ENCODE data around the gene KIF1A.
"Not testable (repeated sequence)": the region's sequence is repeated elsewhere in the genome, so short reads cannot be mapped to it uniquely, and the experiment has no call there.

KIF1A gene

DNA sequence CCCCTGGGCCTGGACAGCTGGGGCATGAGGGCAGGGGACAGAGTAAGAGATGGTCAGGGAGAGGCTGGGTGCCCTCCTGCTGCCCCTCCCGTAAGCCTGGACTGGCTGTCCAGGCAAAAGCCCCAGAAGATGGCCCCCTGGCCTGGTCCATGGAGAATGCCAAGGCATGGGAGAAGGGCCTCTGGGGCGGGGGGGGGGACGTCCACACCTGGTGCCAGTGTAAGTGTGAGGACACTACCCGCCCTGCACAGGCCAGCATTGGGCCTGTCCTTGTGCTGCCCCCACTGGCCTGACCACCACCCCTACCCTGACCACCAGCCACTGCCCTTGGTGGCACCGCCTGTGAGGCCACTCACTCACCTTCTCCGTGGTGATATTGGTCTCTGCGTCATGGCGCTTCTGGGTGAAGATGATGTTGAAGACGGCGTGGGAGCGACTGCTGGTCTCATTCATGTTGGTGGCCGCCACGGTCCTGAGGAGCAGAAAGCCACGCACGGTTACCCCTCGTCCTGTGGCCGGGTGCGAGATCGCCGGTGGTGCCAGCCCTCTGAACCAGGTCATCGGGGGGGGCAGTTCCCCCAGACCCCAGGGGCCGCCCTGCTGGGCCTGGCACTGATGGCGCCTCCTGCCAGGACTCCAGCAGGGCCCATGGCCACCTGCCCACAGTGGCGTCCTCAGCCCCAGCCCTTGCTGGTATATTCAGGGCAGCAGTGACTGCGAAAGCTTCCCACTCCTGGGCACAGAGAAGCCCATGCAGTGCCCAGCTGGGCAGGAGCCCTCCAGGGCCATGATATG lies 35.2 kb downstream of the KIF1A start:
- no peak for DNase-seq

DNA sequence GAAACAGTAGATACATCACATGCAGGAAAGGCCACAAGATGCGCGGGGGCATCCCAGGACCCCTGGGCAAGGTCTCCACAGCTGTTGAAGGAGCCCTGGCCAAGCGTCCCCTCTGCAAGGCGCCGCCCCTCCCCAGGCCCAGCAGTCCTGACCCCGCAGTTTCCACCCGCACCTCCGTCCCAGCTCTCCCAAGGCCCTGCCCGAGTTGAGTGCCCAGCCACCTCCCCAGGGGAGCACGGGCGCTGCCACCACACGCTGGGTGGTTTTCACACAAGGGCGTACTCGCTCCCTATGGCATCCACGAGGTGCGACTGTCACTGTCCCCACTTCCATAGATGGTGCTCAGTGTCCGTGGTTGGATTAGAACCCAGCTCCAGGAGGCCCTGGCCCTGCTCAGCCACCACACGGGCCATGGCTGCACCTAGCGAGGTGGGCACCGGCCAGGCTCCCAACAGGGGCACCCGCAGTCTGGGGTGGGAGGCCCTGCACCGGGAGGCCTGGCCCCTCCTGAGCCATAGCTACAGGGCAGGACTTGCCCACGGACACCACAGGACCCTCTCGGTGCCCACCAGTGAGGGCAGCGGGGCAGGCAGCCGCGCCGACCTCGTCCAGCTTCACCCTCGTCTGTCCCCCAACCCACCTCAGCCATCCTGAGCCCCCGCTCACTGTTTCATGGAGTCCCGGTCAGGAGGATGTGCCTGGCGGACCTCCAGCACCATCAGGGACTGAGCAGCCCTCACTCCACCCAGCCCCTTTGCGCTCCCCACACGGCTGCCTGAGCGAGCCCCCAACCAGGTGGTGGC lies 36.0 kb downstream of the KIF1A start:
- DNase-seq: no peak

DNA sequence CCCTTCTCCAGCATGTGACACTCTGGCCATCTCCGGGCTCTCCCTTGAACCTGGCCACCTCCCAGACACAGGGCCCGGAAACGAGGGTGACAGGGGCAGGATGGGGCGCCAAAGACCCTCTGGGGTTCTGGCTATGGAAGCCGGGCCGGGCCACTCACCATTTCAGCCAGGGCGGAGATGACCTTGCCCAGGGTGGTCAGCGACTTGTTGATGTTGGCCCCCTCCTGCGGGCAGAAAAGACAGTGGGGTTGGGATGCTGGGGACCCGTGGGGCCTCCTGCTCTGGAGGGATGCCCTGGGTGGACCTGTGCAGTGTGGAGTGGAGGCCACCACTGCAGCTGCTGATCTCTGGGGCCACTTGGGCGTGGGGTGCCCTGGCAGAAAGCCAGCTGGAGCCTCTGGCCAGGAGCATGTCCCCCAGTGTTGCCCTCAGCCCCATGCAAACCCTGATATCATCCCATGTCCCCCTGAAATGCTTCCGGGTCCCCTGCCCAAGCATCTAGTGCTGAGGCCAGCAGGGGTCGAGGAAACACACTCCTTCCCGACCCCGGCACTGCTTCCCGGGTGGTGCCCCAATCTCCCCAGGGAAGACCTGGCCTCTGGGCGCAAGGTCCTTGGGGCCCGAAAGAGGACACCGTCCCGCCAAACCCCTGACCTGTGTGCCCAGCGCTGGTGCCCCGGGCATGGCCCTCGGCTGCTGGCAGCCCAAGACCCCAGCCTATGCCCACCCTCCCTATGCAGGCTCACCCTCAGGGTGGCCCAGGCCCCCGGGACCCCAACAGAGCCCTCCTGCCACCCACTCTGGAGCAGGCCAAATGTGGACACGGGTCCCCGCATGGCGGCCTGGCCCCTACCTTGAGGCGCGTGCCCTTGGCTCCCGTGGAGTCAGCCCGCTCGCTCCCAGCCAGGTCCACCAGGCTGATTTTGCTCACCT lies 36.9 kb downstream of the KIF1A start:
- no peak for DNase-seq

DNA sequence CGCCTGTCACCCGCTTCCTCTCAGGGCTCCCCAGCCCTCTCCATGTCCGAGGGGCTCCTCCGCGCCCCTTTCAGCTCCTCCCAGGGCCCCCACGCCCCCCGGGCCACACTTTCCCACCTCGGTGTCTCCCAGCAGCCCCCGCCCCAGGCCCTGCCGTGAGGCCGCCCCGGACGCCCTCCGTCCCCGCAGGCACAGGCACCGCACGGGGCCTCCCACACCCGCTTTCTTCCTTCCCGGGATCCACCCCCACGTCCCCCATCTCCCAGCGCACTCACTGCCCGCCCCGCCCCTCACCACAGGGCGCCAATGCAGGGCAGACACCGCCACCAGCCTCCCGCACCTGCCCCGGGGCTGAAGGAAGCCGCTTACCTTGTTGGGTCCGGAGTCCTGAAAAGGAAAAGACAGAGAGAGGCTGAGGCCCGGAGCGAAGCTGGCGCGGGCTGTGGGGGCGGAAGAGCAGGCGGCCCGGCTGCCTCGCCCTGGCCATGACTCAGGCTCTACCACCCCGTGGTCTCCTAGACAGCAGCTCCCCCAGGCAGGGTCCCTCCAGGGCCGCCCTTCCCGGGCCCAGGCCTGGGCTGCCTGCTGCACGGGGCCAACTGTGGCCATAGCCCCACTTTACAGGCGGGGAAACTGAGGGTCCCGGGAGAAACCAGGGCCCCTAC lies 37.7 kb downstream of the KIF1A start:
- no peak for DNase-seq

- no peak for DNase-seq
These were observed 38.4 kb downstream of the KIF1A start for GRCh38 chr2:240781471-240782220.

GRCh38 chr2:240780023-240780700 lies 39.9 kb downstream of the KIF1A start:
- no peak for DNase-seq

- DNase-seq: not testable (repeated sequence)
These were observed 40.7 kb downstream of the KIF1A start for GRCh38 chr2:240779250-240779832.

GRCh38 chr2:240778426-240778825 lies 41.6 kb downstream of the KIF1A start:
- no peak for DNase-seq

- no peak for DNase-seq
These were observed 42.4 kb downstream of the KIF1A start for GRCh38 chr2:240777456-240778212.

- DNase-seq: no peak
These were observed 44.1 kb downstream of the KIF1A start for GRCh38 chr2:240775905-240776304.

DNA sequence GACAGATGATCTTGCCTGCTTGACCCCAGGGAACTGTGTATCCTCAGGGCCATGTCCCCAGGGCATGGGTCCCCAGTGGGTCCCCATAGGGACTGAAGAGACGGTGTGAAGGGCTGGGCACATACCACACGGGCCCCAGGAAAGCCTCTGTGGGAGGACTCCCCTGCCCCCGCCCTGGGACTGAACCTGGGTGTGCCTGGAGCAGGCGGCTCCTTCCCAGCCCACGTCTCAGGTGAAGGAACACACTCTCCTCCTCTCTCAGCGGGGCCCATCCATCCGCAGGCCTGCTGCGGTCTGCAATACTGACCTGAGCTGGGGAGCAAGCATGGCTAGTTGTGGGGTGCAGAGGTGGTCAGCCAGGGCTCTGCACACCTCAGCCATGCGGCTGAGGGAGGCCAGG lies 45.2 kb downstream of the KIF1A start:
- no peak for DNase-seq

- DNase-seq: no peak
These were observed 50.9 kb downstream of the KIF1A start for GRCh38 chr2:240769096-240769495.

GRCh38 chr2:240768216-240768615 lies 51.8 kb downstream of the KIF1A start:
- DNase-seq: no peak

DNA sequence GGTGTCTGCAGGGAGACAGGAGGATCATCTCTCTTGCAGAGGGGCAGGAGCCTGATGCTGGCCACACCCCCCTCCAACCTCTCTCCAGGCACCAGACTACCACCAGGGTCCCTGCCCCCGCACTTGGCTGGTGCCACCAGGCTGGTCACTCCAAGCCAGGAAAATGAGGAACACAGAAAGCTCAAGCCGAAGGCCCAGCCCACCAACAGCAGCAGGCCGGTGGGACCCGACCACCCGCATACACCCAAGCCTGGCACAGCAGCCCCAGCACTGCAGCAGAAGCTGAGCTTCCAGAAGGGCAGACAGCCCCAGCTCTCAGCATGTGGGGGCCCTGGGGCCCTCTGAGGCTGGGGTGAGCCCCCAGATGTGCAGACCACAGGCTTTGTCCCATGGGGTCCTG lies 52.7 kb downstream of the KIF1A start:
- no peak for DNase-seq

- no peak for DNase-seq
These were observed 53.9 kb downstream of the KIF1A start for GRCh38 chr2:240766072-240766471.

- no peak for DNase-seq
These were observed 55.0 kb downstream of the KIF1A start for GRCh38 chr2:240765007-240765406.

DNA sequence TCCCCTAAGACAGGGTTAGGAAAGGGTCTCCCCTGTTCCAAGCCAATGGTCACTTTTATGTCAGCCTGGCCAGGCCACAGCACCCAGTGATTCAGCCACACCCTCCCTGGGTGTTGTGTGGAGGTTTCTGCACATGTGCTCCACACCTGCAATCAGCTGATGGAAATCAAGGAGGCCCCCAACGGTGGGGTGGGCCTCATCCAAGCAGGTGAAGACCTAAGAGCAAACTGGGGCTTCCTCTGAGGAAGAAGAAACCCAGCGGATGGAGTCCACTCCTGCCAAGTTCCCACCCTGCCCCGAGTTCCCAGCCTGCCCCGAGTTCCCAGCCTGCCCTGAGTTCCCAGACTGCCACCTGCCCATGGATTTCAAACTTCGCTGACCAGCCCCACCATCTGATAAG lies 55.4 kb downstream of the KIF1A start:
- DNase-seq: no peak

- DNase-seq: no peak
These were observed 57.0 kb downstream of the KIF1A start for GRCh38 chr2:240762971-240763370.

- DNase-seq: no peak
These were observed 57.8 kb downstream of the KIF1A start for GRCh38 chr2:240762249-240762648.

Measured in activated CD4-positive, CD25-positive, alpha-beta regulatory T cell (primary cell).